HG02759 (cell line): Measurements from ENCODE around the gene TYSND1.
"Not testable (repeated sequence)": the region's sequence is repeated elsewhere in the genome, so short reads cannot be mapped to it uniquely, and the experiment has no call there.

Experiments used
- ATAC-seq: cut with Tn5 transposase; IDR thresholded peaks from one replicate; pipeline ENCODE4 v1.9.1; 2021; ENCODE audit warnings: mild to moderate bottlenecking, moderate library complexity; ENCODE audit not compliant: unreplicated experiment

TYSND1 gene

DNA sequence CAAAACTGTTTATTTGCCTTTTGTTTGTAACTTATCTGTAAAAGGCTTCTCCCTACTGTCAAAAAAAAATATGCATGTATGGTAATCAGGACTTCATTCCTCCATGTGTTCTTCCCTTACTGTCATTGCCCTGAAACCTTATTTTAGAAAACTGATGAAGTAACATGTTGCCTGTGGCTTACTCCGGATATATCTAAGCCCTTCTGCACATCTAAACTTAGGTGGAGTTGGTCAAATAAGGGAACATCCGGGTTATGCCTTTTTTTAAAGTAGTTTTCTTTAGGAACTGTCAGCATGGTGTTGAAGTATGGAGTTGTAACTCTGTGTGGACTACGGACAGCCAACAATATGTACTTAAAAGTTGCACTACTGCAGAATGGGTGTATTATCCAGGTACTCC lies 17.7 kb upstream of the TYSND1 start:
- ATAC-seq = no peak

GRCh38 chr10:70163448-70163847 lies 16.9 kb upstream of the TYSND1 start:
- no peak for ATAC-seq

DNA sequence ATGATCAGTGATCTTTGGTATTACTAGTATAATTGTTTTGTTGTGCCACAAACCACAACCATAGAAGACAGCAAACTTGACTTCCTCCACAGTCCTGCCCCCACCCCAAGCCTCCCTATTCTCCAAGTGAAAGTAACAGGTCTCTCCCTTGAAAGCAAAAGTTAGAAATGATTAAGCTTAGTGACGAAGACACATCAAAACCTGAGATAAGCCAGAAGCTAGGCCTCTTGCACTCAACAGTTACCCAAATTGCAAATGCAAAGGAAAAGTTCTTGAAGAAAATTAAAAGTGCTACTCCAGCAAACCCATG lies 16.3 kb upstream of the TYSND1 start:
- ATAC-seq = peak; percentile 67

DNA sequence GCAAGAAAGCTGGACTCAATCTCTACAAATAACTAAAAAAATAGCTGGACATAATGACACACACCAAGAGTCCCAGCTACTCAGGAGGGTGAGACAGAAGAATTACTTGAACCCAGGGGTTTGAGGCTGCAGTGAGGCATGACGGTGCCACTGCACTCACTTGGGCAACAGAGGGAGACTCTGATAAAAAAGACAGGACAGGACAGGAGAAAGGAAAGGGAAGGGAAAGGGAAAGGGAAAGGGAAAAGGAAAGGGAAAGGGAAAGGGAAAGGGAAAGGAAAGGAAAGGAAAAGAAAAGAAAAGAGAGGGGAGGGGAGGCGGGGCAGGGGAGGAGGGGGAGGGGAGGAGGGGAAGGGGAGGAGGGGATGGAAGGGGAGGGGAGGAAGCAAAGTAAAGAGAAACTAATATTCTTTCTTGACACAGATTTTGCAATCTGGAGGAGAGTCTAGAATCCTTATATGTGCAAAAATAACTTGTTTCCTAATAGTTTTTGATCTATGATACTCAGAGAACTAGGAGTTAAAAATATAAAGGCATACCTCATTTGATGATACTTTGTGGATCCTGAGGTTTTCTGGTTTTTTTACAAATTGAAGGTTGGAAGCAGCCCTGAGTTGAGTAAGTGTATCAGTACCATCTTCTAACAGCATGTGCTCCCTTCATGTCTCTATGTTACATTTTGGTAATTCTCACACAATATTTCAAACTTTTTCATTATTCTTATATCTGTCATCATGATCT lies 15.8 kb upstream of the TYSND1 start:
- ATAC-seq = no peak

- ATAC-seq = no peak
Observed at GRCh38 chr10:70160798-70161197, 14.3 kb upstream of the TYSND1 start.

DNA sequence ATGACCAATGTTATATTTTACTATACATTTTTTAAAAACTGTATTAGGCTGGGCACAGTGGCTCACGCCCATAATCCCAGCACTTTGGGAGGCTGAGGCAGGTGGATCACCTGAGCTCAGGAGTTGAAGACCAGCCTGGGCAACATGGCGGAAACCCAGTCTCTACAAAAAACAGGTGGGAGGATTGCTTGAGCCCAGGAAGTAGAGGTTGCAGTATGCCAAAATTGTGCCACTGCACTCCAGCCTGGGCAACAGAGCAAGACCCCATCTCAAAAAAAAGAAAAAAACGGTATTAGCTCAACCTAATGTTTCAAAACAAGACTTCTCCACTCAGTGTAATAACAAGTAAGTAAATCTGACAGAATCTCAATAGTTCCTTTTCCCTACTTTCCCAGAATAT lies 12.9 kb upstream of the TYSND1 start:
- ATAC-seq = not testable (repeated sequence)

DNA sequence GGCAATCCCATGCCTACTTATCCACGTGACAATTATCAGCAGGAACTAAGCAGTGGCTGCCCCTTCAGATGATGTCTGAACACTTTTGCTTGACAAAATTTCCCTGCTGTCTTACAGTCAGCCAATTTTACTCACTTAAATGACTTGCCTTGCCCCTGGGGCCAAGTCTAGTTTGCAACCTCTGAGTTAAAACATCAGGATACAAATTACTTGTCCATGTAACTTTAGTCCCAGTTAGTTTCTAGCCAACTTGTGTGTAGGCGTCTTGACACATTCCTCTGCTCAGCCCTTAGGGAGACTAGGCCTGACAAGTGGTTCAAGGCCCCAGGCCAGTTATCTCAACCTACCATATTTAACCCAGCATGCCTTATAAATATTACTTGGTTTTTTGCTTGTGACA lies 11.6 kb upstream of the TYSND1 start:
- no peak for ATAC-seq

- ATAC-seq = no peak
Observed at GRCh38 chr10:70155255-70155838, 8.8 kb upstream of the TYSND1 start.

DNA sequence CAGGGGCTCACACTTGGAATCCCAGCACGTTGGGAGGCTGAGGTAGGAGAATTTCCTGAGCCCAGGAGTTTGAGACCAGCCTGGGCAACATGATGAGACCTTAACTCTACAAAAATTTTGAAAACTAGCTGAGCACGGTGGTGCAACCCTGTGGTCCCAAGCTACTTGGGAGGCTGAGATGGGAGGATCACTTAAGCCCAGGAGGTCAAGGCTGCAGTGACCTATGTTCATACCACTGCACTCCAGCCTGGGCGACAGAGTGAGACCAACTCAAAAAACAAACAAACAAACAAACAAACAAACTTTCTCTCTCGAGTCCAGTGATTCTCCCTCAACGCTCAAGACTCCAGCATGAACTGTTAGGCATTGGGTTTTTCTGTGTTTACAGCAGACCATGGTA lies 2.0 kb upstream of the TYSND1 start:
- no peak for ATAC-seq

DNA sequence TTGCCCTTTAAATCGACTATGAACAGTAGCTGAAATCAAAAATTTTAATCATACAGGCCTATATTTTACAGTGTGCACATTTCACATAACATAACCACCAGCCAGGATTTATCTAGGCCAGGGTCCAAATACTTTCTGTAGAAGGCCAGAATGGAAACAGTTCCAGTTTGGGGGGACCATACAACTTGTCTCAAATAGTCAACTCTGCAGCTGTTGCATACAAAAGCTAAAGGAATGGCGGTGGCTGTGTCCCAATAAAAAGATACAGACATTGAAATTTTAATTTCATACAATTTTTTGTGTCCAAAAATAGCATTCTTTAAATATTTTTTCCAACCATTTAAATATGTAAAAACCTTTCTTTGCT lies 742 bp upstream of the TYSND1 start:
- ATAC-seq = no peak

- ATAC-seq = peak; percentile 60
Observed at GRCh38 chr10:70145666-70146488, 623 bp downstream of the TYSND1 start.

DNA sequence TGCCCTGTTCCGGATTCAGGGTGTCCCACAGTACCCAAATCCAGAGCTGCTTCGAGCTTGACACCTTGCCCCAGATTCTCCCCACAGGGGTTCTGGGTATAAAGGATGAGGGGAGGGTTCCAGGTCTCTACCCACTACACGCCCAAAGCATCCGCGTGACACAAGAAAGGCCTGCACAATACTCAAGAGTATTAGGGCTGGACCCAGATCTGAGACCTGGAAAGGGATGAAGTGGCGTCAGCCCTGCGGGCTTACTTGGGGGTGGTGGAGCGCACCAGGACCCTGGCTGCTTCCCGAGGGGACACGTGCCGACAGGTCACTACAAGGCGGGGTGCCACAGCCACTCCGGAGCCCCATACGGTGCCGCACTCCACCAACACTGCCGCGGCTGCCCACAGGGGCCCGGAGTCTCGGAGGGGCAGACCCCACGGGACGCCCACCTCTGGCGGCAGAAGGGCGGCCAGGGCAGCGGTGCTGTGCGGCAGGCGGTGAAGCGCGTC lies 1.3 kb downstream of the TYSND1 start:
- no peak for ATAC-seq

- no peak for ATAC-seq
Observed at GRCh38 chr10:70144372-70145110, 2.0 kb downstream of the TYSND1 start.

GRCh38 chr10:70142555-70142954 lies 3.9 kb downstream of the TYSND1 start:
- ATAC-seq = no peak

DNA sequence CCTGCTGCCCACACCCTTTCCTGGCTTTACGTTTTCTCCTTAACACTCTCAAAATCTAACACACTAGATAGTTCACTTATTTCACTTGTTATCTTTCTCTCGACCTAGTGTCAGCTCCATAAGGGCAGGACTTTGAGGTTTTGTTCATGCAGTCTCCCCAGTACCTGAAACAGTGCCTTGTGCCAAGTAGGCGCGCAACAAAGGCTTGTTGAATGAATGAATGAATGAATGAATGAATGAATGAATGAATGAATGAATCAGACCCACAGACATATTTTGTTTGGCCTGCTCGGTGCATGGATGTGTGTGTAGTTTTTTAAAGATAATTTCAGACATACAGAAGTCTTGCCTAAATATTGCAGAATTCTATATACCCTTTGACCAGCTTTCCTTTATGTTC lies 6.2 kb downstream of the TYSND1 start:
- ATAC-seq = no peak

DNA sequence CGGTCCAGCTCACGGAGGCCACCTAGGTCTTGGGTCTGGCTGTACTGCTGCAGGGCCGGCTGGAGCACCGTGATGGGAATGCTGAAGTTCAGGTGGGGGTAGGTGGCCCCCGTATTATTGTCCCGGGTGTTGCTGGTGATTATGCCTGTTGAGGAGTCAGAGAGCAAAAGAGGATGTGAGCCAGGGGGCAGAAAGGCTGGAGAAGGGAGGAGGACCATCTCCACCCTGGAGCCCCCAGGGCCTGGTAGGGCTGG lies 6.6 kb downstream of the TYSND1 start:
- ATAC-seq = no peak

DNA sequence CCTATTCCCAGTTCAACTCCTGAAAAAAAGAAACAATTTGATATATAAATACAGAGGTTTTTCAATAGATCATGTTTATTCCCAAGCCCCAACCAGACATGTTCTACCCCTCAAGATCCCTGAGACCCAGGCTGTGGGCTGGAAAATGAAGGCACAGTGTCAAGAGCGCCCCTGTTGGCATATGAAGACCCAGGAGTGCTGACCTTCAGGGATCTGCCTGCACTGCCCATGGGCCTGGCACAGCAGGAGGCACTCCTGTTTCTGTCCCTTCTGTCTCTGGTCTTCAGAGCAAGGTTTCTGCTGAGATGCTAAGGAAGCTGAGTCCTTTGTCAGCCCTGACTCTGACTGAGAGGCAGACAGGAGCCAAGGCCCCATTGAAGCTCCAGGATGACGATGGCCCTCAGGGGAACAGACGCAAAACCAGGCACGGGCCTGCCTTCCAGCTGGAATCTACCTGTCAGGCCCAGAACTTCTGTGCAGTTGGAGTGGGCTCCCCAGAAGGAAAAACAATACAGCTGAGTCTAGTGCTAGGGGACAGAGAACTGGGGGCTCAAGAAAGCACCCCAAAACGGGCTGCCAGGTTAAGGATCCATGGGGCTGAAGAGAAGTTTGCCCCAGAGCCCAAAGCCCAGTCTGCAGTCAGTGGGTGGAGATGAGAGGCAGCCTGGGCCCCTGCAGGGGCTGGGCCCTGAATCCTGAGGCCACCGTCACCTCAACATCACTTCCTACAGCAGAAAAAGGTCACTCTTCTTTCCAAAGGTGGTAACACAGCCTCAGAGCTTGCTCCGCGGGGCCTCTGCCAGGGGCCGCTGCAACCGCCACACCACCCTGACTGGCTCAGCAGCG lies 7.1 kb downstream of the TYSND1 start:
- ATAC-seq = no peak

GRCh38 chr10:70137927-70138883 lies 8.3 kb downstream of the TYSND1 start:
- ATAC-seq = no peak

GRCh38 chr10:70137135-70137534 lies 9.4 kb downstream of the TYSND1 start:
- no peak for ATAC-seq

DNA sequence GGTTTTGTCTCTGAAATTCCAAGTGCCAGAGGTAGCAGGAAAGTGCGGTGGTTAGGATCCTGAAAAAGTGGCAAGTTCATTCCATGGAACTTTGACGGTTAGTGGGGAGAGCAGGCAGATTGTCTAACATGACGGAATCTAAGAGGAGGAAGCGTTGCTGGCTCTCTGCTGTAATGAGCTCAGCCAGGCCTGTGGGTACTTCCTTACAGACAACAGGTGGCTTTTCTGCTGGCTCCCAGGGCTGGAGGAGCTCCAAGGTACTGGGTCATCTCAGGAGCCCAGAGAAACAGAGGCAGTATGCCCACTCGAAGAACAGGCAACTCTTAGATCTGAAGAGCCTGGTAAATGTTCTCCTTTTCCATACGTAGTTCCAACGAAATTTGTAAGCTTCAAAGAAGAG lies 10.8 kb downstream of the TYSND1 start:
- no peak for ATAC-seq
